GM23338 (cell line): Measurements from ENCODE around the gene EPHA6. TPM values are rescaled to one million over a fixed set of nuclear protein-coding genes. Genes with fewer than 3 reads are reported as not detected.

Source experiments
- ATAC-seq: fragments of 200-7000 bp; cut with Tn5 transposase; 3 replicates; pipeline ENCODE4 v1.9.1; 2020
- DNase-seq: peaks from one replicate; pipeline ENCODE4 v3.0.0-alpha.2; 2015; ENCODE audit warnings: low spot score
- H2AFZ ChIP-seq: fragments of 200-600 bp; sonication (generic); 2 replicates; pipeline ENCODE4 v1.8.0; 2016; ENCODE audit warnings: antibody characterized with exemption, mild to moderate bottlenecking, moderate library complexity
- H3F3A ChIP-seq: fragments of 200-600 bp; sonication (generic); replicated peaks from 2 replicates; pipeline ENCODE4 v1.8.0; 2017; ENCODE audit warnings: antibody characterized with exemption, mixed run types, low read depth
- H3K27ac ChIP-seq: fragments of 200-600 bp; sonication (generic); 2 replicates; pipeline ENCODE4 v1.6.1; 2016; ENCODE audit warnings: low read depth
- H3K27me3 ChIP-seq: fragments of 200-600 bp; sonication (generic); 2 replicates; pipeline ENCODE4 v1.8.0; 2016; ENCODE audit warnings: mild to moderate bottlenecking, mixed run types, moderate library complexity; ENCODE audit not compliant: insufficient read depth
- H3K36me3 ChIP-seq: fragments of 200-600 bp; sonication (generic); 2 replicates; pipeline ENCODE4 v1.8.0; 2016; ENCODE audit warnings: mild to moderate bottlenecking; ENCODE audit not compliant: insufficient read depth
- H3K4me1 ChIP-seq: fragments of 200-600 bp; sonication (generic); 2 replicates; pipeline ENCODE4 v1.8.0; 2016; ENCODE audit warnings: mild to moderate bottlenecking, moderate library complexity; ENCODE audit not compliant: insufficient read depth
- H3K4me2 ChIP-seq: fragments of 200-600 bp; sonication (generic); 2 replicates; pipeline ENCODE4 v1.7.1; 2017; ENCODE audit warnings: mixed run types
- H3K4me3 ChIP-seq: fragments of 200-600 bp; sonication (generic); 2 replicates; pipeline ENCODE4 v1.6.1; 2016; ENCODE audit warnings: mixed run types
- H3K79me2 ChIP-seq: fragments of 200-600 bp; sonication (generic); replicated peaks from 2 replicates; pipeline ENCODE4 v1.8.0; 2017; ENCODE audit warnings: mild to moderate bottlenecking; ENCODE audit not compliant: insufficient read depth
- H3K9me2 ChIP-seq: fragments of 200-600 bp; sonication (generic); 2 replicates; pipeline ENCODE4 v1.8.0; 2017; ENCODE audit not compliant: insufficient read depth
- H4K20me1 ChIP-seq: fragments of 200-600 bp; sonication (generic); replicated peaks from 2 replicates; pipeline ENCODE4 v1.8.0; 2017; ENCODE audit warnings: mild to moderate bottlenecking; ENCODE audit not compliant: insufficient read depth
- H3K27ac Mint-ChIP-seq: 2 replicates; pipeline ENCODE4 v1.8.0; 2020; ENCODE audit warnings: inconsistent platforms, mild to moderate bottlenecking, moderate library complexity, mixed read lengths
- H3K27me3 Mint-ChIP-seq: 3 replicates; pipeline ENCODE4 v1.8.0; 2022; ENCODE audit warnings: low read depth, mild to moderate bottlenecking, moderate library complexity, mixed read lengths, inconsistent platforms; ENCODE audit not compliant: insufficient read depth, poor library complexity
- H3K36me3 Mint-ChIP-seq: 3 replicates; pipeline ENCODE4 v1.8.0; 2021; ENCODE audit warnings: low read depth, mild to moderate bottlenecking, inconsistent platforms, moderate library complexity, mixed read lengths
- H3K4me1 Mint-ChIP-seq: 3 replicates; pipeline ENCODE4 v1.8.0; 2020; ENCODE audit warnings: mild to moderate bottlenecking, inconsistent platforms, mixed read lengths
- H3K4me3 Mint-ChIP-seq: 3 replicates; pipeline ENCODE4 v1.8.0; 2021; ENCODE audit warnings: moderate library complexity, mild to moderate bottlenecking, inconsistent platforms, mixed read lengths
- H3K9me3 Mint-ChIP-seq: 3 replicates; pipeline ENCODE4 v1.8.0; 2020; ENCODE audit warnings: moderate library complexity, mild to moderate bottlenecking, inconsistent platforms, mixed read lengths
- JUNB ChIP-seq: IDR thresholded peaks from one replicate; pipeline ENCODE4 v1.6.1; 2016; ENCODE audit warnings: antibody characterized with exemption; ENCODE audit not compliant: unreplicated experiment
- NANOG ChIP-seq: IDR thresholded peaks from 2 replicates; pipeline ENCODE4 v1.6.1; 2016; ENCODE audit warnings: antibody characterized with exemption, borderline replicate concordance
- POLR2AphosphoS5 ChIP-seq: IDR thresholded peaks from 2 replicates; pipeline ENCODE4 v1.6.1; 2016; ENCODE audit warnings: antibody characterized with exemption, low read depth
- STAT1 ChIP-seq: IDR thresholded peaks from one replicate; pipeline ENCODE4 v1.6.1; 2016; ENCODE audit warnings: antibody characterized with exemption; ENCODE audit not compliant: unreplicated experiment
- ZNF114 ChIP-seq: fragments of 250-450 bp; sonication (Bioruptor Pico); IDR thresholded peaks from 2 replicates; pipeline ENCODE4 v1.5.0; 2020; ENCODE audit warnings: mild to moderate bottlenecking, moderate library complexity
- polyA plus RNA-seq: library from polyadenylated mRNA; unstranded; fragments of >200 nt; fragmentation: Nextera tagmentation; extraction: Ambion mirVana; gene quantifications from 2 replicates; pipeline ENCODE4 v1.2.1, GENCODE V29; 2016
- total RNA-seq: library from RNA; depleted of rRNA; stranded (reverse); fragments of >200 nt; shearing (Covaris generic); gene quantifications from 2 replicates; pipeline ENCODE4 v1.2.3, GENCODE V29; 2014
- TF ChIP-seq, protein P1 (sequence below): fragments of 250-450 bp; sonication (Bioruptor Pico); IDR thresholded peaks from 2 replicates; pipeline ENCODE4 v1.5.0; 2020; ENCODE audit warnings: mild to moderate bottlenecking, moderate library complexity
- TF ChIP-seq, protein P2 (sequence below), 2 experiments: fragments of 200-600 bp in 1 of 2; sonication (generic) in 1 of 2; conservative IDR thresholded peaks; 2 replicates each; pipeline versions ENCODE4 v1.5.1 to v1.6.1; 2016 to 2017; ENCODE audit warnings: antibody characterized with exemption in 2 of 2, low read depth in 2 of 2, mild to moderate bottlenecking in 2 of 2, moderate library complexity in 1 of 2

EPHA6 gene
- total and polyA plus RNA-seq, 2 experiments from 2014 or later, result 0.37 to 2.6 TPM

DNA sequence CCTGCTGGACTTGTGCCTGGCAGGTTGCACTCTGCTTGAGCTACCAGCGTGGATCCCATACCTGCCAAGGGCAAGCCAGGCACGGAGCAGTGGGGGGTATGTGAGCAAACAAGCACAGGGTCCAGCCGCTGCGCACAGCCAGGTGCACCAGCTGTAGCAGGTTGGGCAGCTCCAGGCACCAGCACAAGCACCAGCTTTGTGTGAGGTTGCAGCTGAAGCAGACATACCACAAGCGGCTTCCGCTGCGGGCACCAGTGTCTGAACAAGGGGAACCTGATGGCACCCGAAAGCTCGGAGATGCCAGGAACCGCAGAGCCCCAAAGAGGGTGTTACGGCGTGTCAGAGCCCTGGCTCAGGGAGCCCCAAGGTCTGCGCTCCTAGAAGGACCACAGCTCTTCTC is 477.5 kb downstream of the EPHA6 start (continued):
- TF ChIP-seq, protein P1, sequence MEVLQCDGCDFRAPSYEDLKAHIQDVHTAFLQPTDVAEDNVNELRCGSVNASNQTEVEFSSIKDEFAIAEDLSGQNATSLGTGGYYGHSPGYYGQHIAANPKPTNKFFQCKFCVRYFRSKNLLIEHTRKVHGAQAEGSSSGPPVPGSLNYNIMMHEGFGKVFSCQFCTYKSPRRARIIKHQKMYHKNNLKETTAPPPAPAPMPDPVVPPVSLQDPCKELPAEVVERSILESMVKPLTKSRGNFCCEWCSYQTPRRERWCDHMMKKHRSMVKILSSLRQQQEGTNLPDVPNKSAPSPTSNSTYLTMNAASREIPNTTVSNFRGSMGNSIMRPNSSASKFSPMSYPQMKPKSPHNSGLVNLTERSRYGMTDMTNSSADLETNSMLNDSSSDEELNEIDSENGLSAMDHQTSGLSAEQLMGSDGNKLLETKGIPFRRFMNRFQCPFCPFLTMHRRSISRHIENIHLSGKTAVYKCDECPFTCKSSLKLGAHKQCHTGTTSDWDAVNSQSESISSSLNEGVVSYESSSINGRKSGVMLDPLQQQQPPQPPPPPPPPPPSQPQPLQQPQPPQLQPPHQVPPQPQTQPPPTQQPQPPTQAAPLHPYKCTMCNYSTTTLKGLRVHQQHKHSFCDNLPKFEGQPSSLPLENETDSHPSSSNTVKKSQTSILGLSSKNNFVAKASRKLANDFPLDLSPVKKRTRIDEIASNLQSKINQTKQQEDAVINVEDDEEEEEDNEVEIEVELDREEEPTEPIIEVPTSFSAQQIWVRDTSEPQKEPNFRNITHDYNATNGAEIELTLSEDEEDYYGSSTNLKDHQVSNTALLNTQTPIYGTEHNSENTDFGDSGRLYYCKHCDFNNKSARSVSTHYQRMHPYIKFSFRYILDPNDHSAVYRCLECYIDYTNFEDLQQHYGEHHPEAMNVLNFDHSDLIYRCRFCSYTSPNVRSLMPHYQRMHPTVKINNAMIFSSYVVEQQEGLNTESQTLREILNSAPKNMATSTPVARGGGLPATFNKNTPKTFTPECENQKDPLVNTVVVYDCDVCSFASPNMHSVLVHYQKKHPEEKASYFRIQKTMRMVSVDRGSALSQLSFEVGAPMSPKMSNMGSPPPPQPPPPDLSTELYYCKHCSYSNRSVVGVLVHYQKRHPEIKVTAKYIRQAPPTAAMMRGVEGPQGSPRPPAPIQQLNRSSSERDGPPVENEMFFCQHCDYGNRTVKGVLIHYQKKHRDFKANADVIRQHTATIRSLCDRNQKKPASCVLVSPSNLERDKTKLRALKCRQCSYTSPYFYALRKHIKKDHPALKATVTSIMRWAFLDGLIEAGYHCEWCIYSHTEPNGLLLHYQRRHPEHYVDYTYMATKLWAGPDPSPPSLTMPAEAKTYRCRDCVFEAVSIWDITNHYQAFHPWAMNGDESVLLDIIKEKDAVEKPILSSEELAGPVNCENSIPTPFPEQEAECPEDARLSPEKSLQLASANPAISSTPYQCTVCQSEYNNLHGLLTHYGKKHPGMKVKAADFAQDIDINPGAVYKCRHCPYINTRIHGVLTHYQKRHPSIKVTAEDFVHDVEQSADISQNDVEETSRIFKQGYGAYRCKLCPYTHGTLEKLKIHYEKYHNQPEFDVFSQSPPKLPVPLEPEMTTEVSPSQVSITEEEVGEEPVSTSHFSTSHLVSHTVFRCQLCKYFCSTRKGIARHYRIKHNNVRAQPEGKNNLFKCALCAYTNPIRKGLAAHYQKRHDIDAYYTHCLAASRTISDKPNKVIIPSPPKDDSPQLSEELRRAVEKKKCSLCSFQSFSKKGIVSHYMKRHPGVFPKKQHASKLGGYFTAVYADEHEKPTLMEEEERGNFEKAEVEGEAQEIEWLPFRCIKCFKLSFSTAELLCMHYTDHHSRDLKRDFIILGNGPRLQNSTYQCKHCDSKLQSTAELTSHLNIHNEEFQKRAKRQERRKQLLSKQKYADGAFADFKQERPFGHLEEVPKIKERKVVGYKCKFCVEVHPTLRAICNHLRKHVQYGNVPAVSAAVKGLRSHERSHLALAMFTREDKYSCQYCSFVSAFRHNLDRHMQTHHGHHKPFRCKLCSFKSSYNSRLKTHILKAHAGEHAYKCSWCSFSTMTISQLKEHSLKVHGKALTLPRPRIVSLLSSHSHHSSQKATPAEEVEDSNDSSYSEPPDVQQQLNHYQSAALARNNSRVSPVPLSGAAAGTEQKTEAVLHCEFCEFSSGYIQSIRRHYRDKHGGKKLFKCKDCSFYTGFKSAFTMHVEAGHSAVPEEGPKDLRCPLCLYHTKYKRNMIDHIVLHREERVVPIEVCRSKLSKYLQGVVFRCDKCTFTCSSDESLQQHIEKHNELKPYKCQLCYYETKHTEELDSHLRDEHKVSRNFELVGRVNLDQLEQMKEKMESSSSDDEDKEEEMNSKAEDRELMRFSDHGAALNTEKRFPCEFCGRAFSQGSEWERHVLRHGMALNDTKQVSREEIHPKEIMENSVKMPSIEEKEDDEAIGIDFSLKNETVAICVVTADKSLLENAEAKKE (CRISPR knock-in tag), result no peak
- TF ChIP-seq ZNF114 (CRISPR knock-in tag), result no peak
- no peak for TF ChIP-seq JUNB
- TF ChIP-seq, protein P2, sequence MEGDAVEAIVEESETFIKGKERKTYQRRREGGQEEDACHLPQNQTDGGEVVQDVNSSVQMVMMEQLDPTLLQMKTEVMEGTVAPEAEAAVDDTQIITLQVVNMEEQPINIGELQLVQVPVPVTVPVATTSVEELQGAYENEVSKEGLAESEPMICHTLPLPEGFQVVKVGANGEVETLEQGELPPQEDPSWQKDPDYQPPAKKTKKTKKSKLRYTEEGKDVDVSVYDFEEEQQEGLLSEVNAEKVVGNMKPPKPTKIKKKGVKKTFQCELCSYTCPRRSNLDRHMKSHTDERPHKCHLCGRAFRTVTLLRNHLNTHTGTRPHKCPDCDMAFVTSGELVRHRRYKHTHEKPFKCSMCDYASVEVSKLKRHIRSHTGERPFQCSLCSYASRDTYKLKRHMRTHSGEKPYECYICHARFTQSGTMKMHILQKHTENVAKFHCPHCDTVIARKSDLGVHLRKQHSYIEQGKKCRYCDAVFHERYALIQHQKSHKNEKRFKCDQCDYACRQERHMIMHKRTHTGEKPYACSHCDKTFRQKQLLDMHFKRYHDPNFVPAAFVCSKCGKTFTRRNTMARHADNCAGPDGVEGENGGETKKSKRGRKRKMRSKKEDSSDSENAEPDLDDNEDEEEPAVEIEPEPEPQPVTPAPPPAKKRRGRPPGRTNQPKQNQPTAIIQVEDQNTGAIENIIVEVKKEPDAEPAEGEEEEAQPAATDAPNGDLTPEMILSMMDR (conservative IDR thresholded peaks at IDR 0.05; ENCODE audit: low read depth in 2 of 2), result no peak

DNA sequence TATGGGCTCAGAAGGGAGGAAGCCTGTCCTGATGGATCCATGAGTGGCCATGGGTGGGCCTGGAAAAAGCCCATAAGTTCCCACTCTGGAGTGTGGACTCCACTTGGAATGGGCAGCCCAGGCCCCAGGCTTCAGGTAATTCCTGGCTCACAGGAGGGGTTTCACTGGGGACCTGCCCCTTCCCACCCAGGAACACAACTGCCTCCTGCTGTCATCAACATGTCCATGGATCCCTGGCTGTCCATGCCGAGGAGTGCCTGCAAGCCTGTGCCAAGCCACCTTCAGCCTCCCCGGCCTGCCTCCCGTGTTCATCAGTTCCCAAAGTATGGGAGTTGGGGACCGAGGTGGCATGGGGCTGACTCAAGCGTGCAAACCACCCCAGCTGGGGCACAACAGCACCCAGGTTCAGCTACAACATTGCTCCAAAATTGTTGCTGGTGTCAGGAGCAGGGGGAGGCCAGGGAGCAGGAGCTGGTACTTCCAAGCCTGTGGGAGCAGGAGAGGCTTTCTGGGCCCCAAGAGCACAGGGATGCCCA is 479.3 kb downstream of the EPHA6 start:
- Mint-ChIP-seq H3K27ac (no peak overlapping the region), H3K4me3 (no peak overlapping the region), H3K36me3 (peaks cover 21% of the 10 kb centered on the region), H3K9me3 (peaks cover 35% of the 10 kb centered on the region), H3K4me1 (no peaks in the 10 kb centered on the region; the same call in 2 of the 3 replicates), H3K27me3 (peaks cover 1% of the 10 kb centered on the region)
- Histone ChIP-seq H3K79me2 (no peaks in the 10 kb centered on the region), H3K4me1 (no peaks in the 10 kb centered on the region), H3K4me3 (no peak overlapping the region), H3K27me3 (no peaks in the 10 kb centered on the region), H4K20me1 (no peaks in the 10 kb centered on the region), H3K36me3 (no peaks in the 10 kb centered on the region), H2AFZ (no peak overlapping the region), H3K9me2 (no peaks in the 10 kb centered on the region), H3K4me2 (no peak overlapping the region), H3F3A (no peaks in the 10 kb centered on the region), H3K27ac (no peak overlapping the region)
- ATAC-seq (no peak), DNase-seq (no peak)
- TF ChIP-seq, protein P1 (CRISPR knock-in tag), result no peak
- TF ChIP-seq NANOG (no peak), POLR2AphosphoS5 (no peak), STAT1 (no peak)
